Lung (tissue), 12 donors: ENCODE results near the gene BRD9. TPM values are rescaled to one million over a fixed set of nuclear protein-coding genes. Genes with fewer than 3 reads are reported as not detected.

ENCODE experiments used
- ATAC-seq: fragments of 200-7000 bp; cut with Tn5 transposase; one replicate; pipeline ENCODE4 v1.9.1; 2020; ENCODE audit warnings: moderate number of reproducible peaks; ENCODE audit not compliant: insufficient read depth, low FRiP score
- DNase-seq, 3 donors: peaks; one replicate each; pipeline ENCODE4 v3.0.0-alpha.2; 2013 to 2017
- H3K27ac ChIP-seq, 2 donors: one replicate each; pipeline ENCODE4 v1.5.1; 2013; ENCODE audit warnings: mild to moderate bottlenecking in 2 of 2, moderate library complexity in 2 of 2, control low read depth in 1 of 2, inconsistent platforms in 1 of 2, low read depth in 1 of 2, low read length in 1 of 2
- H3K27me3 ChIP-seq, 3 donors: one replicate each; pipeline ENCODE4 v1.5.1; 2013; ENCODE audit warnings: low read length in 2 of 3; ENCODE audit not compliant: control insufficient read depth in 3 of 3, insufficient read depth in 3 of 3
- H3K36me3 ChIP-seq, 4 donors: one replicate each; pipeline ENCODE4 v1.5.1; 2013; ENCODE audit warnings: low read length in 4 of 4, mild to moderate bottlenecking in 1 of 4, moderate library complexity in 1 of 4; ENCODE audit not compliant: control insufficient read depth in 4 of 4, insufficient read depth in 4 of 4
- H3K4me1 ChIP-seq, 5 donors: one replicate each; pipeline ENCODE4 v1.5.1; 2013; ENCODE audit warnings: low read length in 5 of 5, mild to moderate bottlenecking in 2 of 5, moderate library complexity in 1 of 5; ENCODE audit not compliant: control insufficient read depth in 5 of 5, insufficient read depth in 5 of 5
- H3K4me3 ChIP-seq: one replicate; pipeline ENCODE4 v1.5.1; 2013; ENCODE audit warnings: mild to moderate bottlenecking, control low read depth, moderate library complexity
- H3K9ac ChIP-seq, 2 donors: one replicate each; pipeline ENCODE4 v1.5.1; 2013; ENCODE audit warnings: low read length in 2 of 2, control low read depth in 1 of 2; ENCODE audit not compliant: insufficient read depth in 1 of 2
- H3K9me3 ChIP-seq, 4 donors: one replicate each; pipeline ENCODE4 v1.5.1; 2013; ENCODE audit warnings: low read length in 3 of 4, mild to moderate bottlenecking in 1 of 4, moderate library complexity in 1 of 4; ENCODE audit not compliant: control insufficient read depth in 4 of 4, insufficient read depth in 3 of 4
- WGBS, 2 donors: extraction: QIAGEN DNeasy Blood & Tissue Kit; methylation state at CpG; one replicate each; pipeline ENCODE4 v1.1.7; 2013; 5-methylcytosine and 5-hydroxymethylcytosine counted together
- polyA plus RNA-seq, 2 donors: library from polyadenylated mRNA; stranded (reverse); fragments of 200-250 nt; gene quantifications; one replicate each; pipeline ENCODE4 v1.2.1, GENCODE V29; 2013
- total RNA-seq, 2 donors: library from RNA; depleted of rRNA in 1 of 2; stranded (reverse); fragments of >200 nt in 1 of 2; gene quantifications; one replicate each; pipeline ENCODE4 v1.2.1, GENCODE V29; 2014 to 2021
- TF ChIP-seq, protein P1 (sequence below): IDR thresholded peaks from 2 replicates; pipeline ENCODE4 v1.5.1; 2012; ENCODE audit warnings: mild to moderate bottlenecking; ENCODE audit errors: control extremely low read depth, extremely low read depth
- donor health status: control.
- donor health status: control.
- donor health status: Bipolar disorder and iron deficiency.
- donor health status: healthy.
- donor health status: DM: yes; HTN: yes; CAD: no.

The BRD9 gene
- total and polyA plus RNA-seq, 4 donors = 24.3 to 69.7 (median 37.3) TPM

DNA sequence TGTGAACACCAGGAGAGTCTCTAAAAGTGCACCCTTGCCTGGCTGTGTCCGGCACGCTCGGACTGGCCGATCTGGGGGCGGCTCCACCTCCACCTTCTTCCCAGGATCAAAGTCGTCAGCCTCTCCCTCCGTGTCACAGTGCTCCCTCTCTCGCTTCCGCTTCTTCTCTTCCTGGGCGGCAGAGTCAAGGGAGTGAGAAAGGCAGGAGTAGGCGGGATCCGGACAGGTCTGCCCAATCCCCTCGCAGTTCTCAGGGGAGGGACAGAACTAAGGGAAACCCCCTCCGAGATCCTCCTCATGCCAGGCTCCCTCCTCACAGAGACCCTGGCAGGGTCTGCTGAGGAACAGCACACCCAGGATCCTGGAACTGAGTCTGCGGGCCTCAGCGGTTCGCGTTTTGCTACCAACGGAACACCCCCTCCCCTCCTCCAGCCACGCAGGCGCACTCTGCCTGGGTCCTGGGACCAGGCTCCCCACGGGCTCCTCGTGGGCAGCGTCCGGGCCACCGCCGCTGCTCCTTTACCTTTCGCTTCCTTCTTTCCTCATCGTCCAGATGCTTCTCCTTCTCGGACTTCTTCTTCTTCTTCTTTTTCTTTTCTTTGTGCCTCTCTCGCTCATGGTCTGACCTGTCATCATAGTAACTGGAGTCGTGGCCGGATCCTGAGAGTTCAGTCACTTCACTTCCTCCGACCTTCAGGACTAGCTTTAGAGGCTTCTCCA lies 1.3 kb downstream of the BRD9 start:
- no peak overlapping the region for H3K27ac ChIP-seq
- peak overlapping the region in 1 of 2 donors; percentile 73 for H3K9ac ChIP-seq
- ATAC-seq (no peak), DNase-seq (no peak)
- H3K9me3 ChIP-seq = no peaks in the 10 kb centered on the region
- H3K27me3 ChIP-seq = no peaks in the 10 kb centered on the region
- H3K4me1 ChIP-seq = peaks cover 0 to 21% (median 10%) of the 10 kb centered on the region in 5 donors
- H3K36me3 ChIP-seq = peaks cover 20 to 42% (median 34%) of the 10 kb centered on the region in 4 donors
- TF ChIP-seq, protein P1, sequence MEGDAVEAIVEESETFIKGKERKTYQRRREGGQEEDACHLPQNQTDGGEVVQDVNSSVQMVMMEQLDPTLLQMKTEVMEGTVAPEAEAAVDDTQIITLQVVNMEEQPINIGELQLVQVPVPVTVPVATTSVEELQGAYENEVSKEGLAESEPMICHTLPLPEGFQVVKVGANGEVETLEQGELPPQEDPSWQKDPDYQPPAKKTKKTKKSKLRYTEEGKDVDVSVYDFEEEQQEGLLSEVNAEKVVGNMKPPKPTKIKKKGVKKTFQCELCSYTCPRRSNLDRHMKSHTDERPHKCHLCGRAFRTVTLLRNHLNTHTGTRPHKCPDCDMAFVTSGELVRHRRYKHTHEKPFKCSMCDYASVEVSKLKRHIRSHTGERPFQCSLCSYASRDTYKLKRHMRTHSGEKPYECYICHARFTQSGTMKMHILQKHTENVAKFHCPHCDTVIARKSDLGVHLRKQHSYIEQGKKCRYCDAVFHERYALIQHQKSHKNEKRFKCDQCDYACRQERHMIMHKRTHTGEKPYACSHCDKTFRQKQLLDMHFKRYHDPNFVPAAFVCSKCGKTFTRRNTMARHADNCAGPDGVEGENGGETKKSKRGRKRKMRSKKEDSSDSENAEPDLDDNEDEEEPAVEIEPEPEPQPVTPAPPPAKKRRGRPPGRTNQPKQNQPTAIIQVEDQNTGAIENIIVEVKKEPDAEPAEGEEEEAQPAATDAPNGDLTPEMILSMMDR = no peak
- peak overlapping the region; percentile 84 for H3K4me3 ChIP-seq
- 74 to 75% methylated on average over 34 of the region's 34 CpGs for WGBS, 2 donors

DNA sequence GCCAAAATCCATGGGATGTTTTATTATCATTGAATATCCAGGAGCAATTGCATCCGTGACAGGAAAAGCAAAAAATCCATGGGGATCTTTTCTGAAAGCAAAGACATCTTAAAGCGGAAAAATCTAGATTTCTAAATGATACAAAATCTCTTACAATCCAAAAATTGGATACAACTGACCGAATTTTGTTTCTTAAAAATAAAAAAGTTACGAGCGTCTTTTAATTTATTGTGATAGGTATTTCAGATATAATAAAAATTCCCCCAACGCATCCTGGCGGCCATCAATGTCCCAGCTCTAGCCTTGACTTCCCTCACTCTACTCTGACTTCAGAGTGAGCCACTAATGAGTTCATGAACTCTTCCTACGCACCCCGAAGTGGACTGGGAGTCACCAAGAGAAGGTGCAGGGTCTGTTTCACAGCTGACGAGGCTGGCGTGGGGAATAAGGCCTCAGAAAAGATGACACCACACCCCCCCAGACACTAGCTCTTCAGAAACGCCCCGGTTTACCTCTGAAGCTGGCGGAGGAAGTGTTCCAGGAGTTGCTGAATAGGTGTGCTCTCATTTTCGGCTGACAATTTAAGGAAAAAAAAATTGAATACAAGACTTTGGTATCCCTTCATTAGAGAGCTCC lies 3.4 kb downstream of the BRD9 start:
- Histone ChIP-seq H3K9ac (no peak overlapping the region), H3K27me3 (no peaks in the 10 kb centered on the region), H3K9me3 (no peaks in the 10 kb centered on the region), H3K27ac (no peak overlapping the region), H3K4me1 (peaks cover 0 to 21% (median 10%) of the 10 kb centered on the region in 5 donors), H3K4me3 (no peak overlapping the region), H3K36me3 (peaks cover 25 to 50% (median 46%) of the 10 kb centered on the region in 4 donors)
- no peak for DNase-seq
- TF ChIP-seq, protein P1 = no peak
- 88 to 97% methylated on average over 15 of the region's 15 CpGs for WGBS, 2 donors
- no peak for ATAC-seq

DNA sequence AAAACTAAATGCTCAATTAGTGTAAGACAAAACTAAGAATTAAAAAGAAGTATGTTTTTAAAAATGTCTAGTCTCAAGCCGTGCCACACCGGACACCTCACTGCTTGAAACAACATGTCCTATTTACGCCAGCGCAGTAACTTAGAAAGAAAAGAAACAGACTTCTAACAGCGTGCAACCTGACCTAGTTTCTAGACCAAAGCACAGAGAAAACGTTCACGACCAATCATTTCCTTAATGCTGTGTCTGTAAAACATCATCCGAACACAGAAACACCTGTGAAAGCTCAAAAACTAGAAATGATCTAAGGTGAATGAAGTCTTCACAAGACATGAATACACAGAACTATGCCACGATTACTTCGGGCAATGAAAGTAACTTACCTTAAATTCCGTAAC lies 4.0 kb downstream of the BRD9 start:
- WGBS, 2 donors = 95 to 97% methylated on average over 11 of the region's 11 CpGs
- H3K9ac ChIP-seq = no peak overlapping the region
- no peaks in the 10 kb centered on the region for H3K27me3 ChIP-seq
- H3K4me3 ChIP-seq = no peak overlapping the region
- H3K27ac ChIP-seq = no peak overlapping the region
- H3K4me1 ChIP-seq = peaks cover 0 to 19% (median 10%) of the 10 kb centered on the region in 5 donors
- no peak for ATAC-seq
- H3K9me3 ChIP-seq = no peaks in the 10 kb centered on the region
- no peak for DNase-seq
- H3K36me3 ChIP-seq = peaks cover 29 to 54% (median 47%) of the 10 kb centered on the region in 4 donors
- TF ChIP-seq, protein P1 = no peak
